ENCODE measurements around the gene LEAP2.

- no peak for TF ChIP-seq CTCF (IDR thresholded peaks at IDR 0.05)
- no peak for TF ChIP-seq POLR2A (IDR thresholded peaks at IDR 0.05)
These were observed 2.7 kb upstream of the LEAP2 start for GRCh38 chr5:132870801-132871200.
